Naive thymus-derived CD4-positive, alpha-beta T cell (primary cell): ENCODE results near the gene CETP. TPM values are rescaled to one million over a fixed set of nuclear protein-coding genes. Genes with fewer than 3 reads are reported as not detected.

Experiments used
- ATAC-seq: fragments of 150-1000 bp; cut with Tn5 transposase; 2 replicates; pipeline ENCODE4 v1.10.0; 2021; ENCODE audit warnings: mild to moderate bottlenecking, moderate library complexity
- CTCF ChIA-PET: fragments of 350-600 bp; sonication (Branson Sonifier 250); formaldehyde crosslinking; loops from one replicate; lab custom pipeline; 2021; ENCODE audit warnings: antibody characterized with exemption; lab: Charles Lee
- POLR2A ChIA-PET: fragments of 350-600 bp; sonication (Branson Sonifier 250); formaldehyde crosslinking; loops from one replicate; lab custom pipeline; 2021; ENCODE audit warnings: antibody characterized with exemption, inconsistent platforms; lab: Charles Lee
- DNase-seq, 9 donors: peaks; one replicate each; pipeline versions ENCODE4 v3.0.0 to v3.0.0-alpha.2; 2020 to 2022; ENCODE audit warnings: mixed read lengths in 1 of 9
- H3K27ac ChIP-seq: one replicate; pipeline ENCODE4 v1.7.0; 2013; ENCODE audit warnings: mild to moderate bottlenecking, low read depth, low read length, moderate library complexity
- H3K27me3 ChIP-seq, 2 donors: one replicate each; pipeline ENCODE4 v1.7.0; 2013; ENCODE audit warnings: low read length in 2 of 2, mild to moderate bottlenecking in 2 of 2, moderate library complexity in 2 of 2; ENCODE audit not compliant: control insufficient read depth in 2 of 2, insufficient read depth in 2 of 2
- H3K36me3 ChIP-seq, 3 experiments: 1 replicate in 2 of 3; 2 replicates in 1 of 3; pipeline ENCODE4 v1.7.0; 2013; ENCODE audit warnings: low read length in 3 of 3, mild to moderate bottlenecking in 3 of 3, moderate library complexity in 1 of 3; ENCODE audit not compliant: insufficient read depth in 3 of 3, control insufficient read depth in 2 of 3
- H3K4me1 ChIP-seq, 2 donors: one replicate each; pipeline ENCODE4 v1.7.0; 2013; ENCODE audit warnings: low read length in 2 of 2, mild to moderate bottlenecking in 2 of 2, moderate library complexity in 1 of 2; ENCODE audit not compliant: control insufficient read depth in 2 of 2, insufficient read depth in 2 of 2
- H3K4me3 ChIP-seq: 2 replicates; pipeline ENCODE4 v1.7.0; 2013; ENCODE audit warnings: mild to moderate bottlenecking, low read length
- H3K9me3 ChIP-seq, 3 experiments: 1 replicate in 2 of 3; 2 replicates in 1 of 3; pipeline ENCODE4 v1.7.0; 2013; ENCODE audit warnings: low read length in 3 of 3; ENCODE audit not compliant: control insufficient read depth in 2 of 3
- H3K27ac Mint-ChIP-seq, 9 donors: one replicate each; pipeline ENCODE4 v1.8.0; 2020 to 2022; ENCODE audit warnings: mixed read lengths in 9 of 9, mild to moderate bottlenecking in 8 of 9, moderate library complexity in 5 of 9, inconsistent platforms in 2 of 9
- H3K27me3 Mint-ChIP-seq, 5 donors: one replicate each; pipeline ENCODE4 v1.8.0; 2021 to 2022; ENCODE audit warnings: mixed read lengths in 5 of 5, mild to moderate bottlenecking in 1 of 5
- H3K36me3 Mint-ChIP-seq, 5 donors: one replicate each; pipeline ENCODE4 v1.8.0; 2020 to 2022; ENCODE audit warnings: mixed read lengths in 5 of 5, mild to moderate bottlenecking in 3 of 5, inconsistent platforms in 1 of 5
- H3K4me1 Mint-ChIP-seq, 7 donors: one replicate each; pipeline ENCODE4 v1.8.0; 2020 to 2022; ENCODE audit warnings: mixed read lengths in 7 of 7, mild to moderate bottlenecking in 3 of 7, inconsistent platforms in 1 of 7
- H3K4me3 Mint-ChIP-seq, 10 donors: one replicate each; pipeline ENCODE4 v1.8.0; 2020 to 2022; ENCODE audit warnings: mild to moderate bottlenecking in 10 of 10, mixed read lengths in 10 of 10, moderate library complexity in 6 of 10, inconsistent platforms in 2 of 10
- H3K9me3 Mint-ChIP-seq, 11 donors: one replicate each; pipeline ENCODE4 v1.8.0; 2020 to 2022; ENCODE audit warnings: mixed read lengths in 11 of 11, mild to moderate bottlenecking in 4 of 11, inconsistent platforms in 1 of 11, moderate library complexity in 1 of 11
- intact Hi-C, 2 donors: fragments of 100-400 bp; cut with micrococcal nuclease; formaldehyde crosslinking; loops; one replicate each; pipeline ENCODE4 v1.15.1; 2023
- polyA plus RNA-seq, 2 donors: library from polyadenylated mRNA; unstranded; fragments of 300-500 nt; fragmentation: Illumina TruSeq; gene quantifications; one replicate each; pipeline ENCODE4 v1.2.3, GENCODE V29; 2021
- total RNA-seq, 6 experiments: library from RNA in 5 of 6; stranded (reverse) in 5 of 6; gene quantifications; 1 replicate in 5 of 6; 2 replicates in 1 of 6; pipeline ENCODE4 v1.2.3 and lab custom pipeline; 2021 to 2026

The CETP gene
- total and polyA plus RNA-seq, 7 experiments from 2014 or later: 0.17 to 0.25 TPM; not detected in 5

DNA sequence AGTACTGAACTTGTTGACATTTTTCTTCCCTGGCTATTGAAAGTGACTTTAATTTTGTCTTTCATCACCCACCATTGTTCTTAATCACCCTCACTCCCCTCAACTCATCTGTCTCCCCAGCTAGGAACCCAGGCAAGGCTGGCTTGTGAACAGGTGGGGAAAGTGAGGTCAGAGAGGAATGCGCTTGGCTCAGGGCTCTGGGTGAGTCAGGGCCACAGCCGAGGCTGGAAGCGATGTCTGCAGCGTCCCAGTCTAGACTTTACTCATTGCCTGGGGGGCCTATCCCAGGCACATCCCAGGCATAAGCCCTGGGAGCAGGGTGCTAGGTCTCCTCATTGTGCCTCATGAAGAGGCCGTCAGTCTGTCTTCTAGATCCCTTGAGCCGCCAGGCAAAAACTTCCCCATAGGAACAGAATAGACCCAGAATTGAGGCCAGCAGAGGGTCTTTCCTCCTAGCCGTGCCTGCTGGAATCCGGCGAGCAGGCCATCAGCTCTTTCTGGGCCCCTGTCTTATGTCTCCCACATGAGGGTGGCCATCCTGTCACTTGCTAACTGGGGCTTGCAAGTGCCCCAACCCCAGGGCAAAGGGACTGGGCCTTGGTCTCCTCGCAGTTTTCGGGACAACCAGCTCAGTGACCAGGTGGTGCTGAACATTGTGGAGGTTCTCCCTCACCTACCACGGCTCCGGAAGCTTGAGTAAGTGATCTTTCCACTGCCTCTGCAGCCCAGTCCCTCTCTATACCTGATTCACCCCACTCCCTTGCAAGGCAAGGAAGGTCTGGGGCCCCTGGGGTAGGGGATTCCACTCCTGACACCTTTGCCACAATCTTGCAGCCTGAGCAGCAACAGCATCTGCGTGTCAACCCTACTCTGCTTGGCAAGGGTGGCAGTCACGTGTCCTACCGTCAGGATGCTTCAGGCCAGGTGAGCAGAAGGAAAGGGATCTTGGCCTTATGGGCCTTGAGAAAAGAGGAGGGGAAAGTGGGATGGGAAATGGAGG, 67.7 kb downstream of the CETP start:
- H3K4me3 ChIP-seq: no peak overlapping the region
- no peak for DNase-seq
- no peaks in the 10 kb centered on the region for H3K27me3 ChIP-seq
- intact Hi-C loops: no loop called here
- peak overlapping the region; percentile 26 for H3K27ac ChIP-seq
- Mint-ChIP-seq H3K4me1 (peaks cover 53 to 92% (median 77%) of the 10 kb centered on the region in 7 donors), H3K27ac (peak overlapping the region in 7 of 9 donors; percentile 27 to 94 (median 81)), H3K27me3 (no peaks in the 10 kb centered on the region), H3K4me3 (peak overlapping the region in 1 of 10 donors; percentile 5), H3K36me3 (peaks cover 18 to 71% (median 39%) of the 10 kb centered on the region in 5 donors), H3K9me3 (peaks cover 0 to 2% (median 0%) of the 10 kb centered on the region in 11 donors)
- ATAC-seq: peak; percentile 46
- H3K4me1 ChIP-seq: peaks cover 62% of the 10 kb centered on the region in 2 donors
- H3K9me3 ChIP-seq: no peaks in the 10 kb centered on the region
- H3K36me3 ChIP-seq: peaks cover 18 to 86% (median 36%) of the 10 kb centered on the region in 3 experiments
- POLR2A ChIA-PET: interaction anchor here (0.6 to 12.5 kb wide), 6 partner anchors 9 to 483 kb away, joined by 3 to 172 read pairs (median 3); no protein-coding TSS in a partner anchor
- CTCF ChIA-PET: interaction anchor here (1.1 to 4.5 kb wide), 2 partner anchors 10 to 67 kb away, joined by 4 to 28 read pairs; no protein-coding TSS in a partner anchor

DNA sequence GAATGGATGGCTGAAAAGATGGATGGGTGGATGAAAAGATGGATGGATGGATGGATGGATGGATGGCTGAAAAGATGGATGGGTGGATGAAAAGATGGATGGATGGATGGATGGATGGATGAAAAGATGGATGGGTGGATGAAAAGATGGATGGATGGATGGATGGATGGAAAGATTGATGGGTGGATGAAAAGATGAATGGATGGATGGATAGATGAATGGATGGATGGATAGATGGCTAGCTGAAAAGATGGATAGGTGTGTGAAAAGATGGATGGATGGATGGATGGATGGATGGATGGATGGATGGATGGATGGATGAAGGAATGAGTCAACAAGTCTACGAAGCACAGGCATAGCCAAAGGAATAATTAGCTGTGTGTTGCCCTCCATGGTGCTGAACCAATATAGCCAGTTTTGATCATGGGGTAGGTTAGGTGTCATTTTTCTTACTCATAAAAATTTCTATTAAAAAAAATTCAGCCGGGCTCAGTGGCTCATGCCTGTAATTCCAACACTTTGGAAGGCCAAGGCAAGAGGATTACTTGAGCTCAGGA, 68.7 kb downstream of the CETP start:
- peak overlapping the region in 1 of 10 donors; percentile 32 for H3K4me3 Mint-ChIP-seq
- CTCF ChIA-PET: interaction anchor here (0.8 to 1.1 kb wide), 2 partner anchors 22 to 68 kb away, joined by 4 to 5 read pairs; no protein-coding TSS in a partner anchor

DNA sequence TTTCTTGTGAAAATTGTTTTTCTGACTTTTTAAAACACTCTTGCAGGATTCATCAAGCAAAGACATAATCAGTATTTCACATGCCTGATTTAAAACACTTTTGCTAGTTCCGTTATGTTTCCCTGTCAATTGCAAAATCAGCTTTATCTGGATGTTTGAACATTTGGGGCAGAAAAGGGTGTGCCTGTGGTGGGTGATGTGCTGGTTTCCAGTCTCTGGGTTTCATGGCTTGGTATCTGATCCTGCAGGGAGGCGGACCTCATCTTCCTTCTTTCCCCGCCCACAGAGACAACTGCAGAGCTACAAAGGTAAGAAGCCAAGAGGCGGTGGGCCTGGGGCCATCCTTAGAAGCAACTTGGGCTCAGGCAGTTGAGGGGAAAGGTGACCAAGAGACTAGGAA, 69.4 kb downstream of the CETP start:
- Mint-ChIP-seq H3K4me1 (peaks cover 54 to 91% (median 76%) of the 10 kb centered on the region in 7 donors), H3K27ac (peak overlapping the region; percentile 11 to 81 (median 73)), H3K9me3 (peaks cover 0 to 2% (median 0%) of the 10 kb centered on the region in 11 donors), H3K36me3 (peaks cover 27 to 77% (median 47%) of the 10 kb centered on the region in 5 donors), H3K27me3 (no peaks in the 10 kb centered on the region), H3K4me3 (no peak overlapping the region)
- Histone ChIP-seq H3K9me3 (no peaks in the 10 kb centered on the region), H3K27ac (no peak overlapping the region), H3K4me1 (peaks cover 64 to 72% of the 10 kb centered on the region in 2 donors), H3K4me3 (no peak overlapping the region), H3K36me3 (peaks cover 31 to 90% (median 48%) of the 10 kb centered on the region in 3 experiments), H3K27me3 (no peaks in the 10 kb centered on the region)
- ATAC-seq: no peak
- DNase-seq: no peak
- intact Hi-C loops: no loop called here
- CTCF ChIA-PET: interaction anchor here (0.8 to 1.1 kb wide), 2 partner anchors 22 to 69 kb away, joined by 4 to 5 read pairs; no protein-coding TSS in a partner anchor
- POLR2A ChIA-PET: interaction anchor here (0.7 to 12.5 kb wide), 5 partner anchors 8 to 43 kb away, joined by 3 to 172 read pairs (median 6); no protein-coding TSS in a partner anchor

More for the DNA sequence above, 68.7 kb downstream of the CETP start:
- Mint-ChIP-seq H3K4me1 (peaks cover 53 to 91% (median 75%) of the 10 kb centered on the region in 7 donors), H3K27me3 (no peaks in the 10 kb centered on the region), H3K27ac (peak overlapping the region in 8 of 9 donors; percentile 49 to 90 (median 80)), H3K9me3 (peaks cover 0 to 2% (median 0%) of the 10 kb centered on the region in 11 donors), H3K36me3 (peaks cover 22 to 77% (median 41%) of the 10 kb centered on the region in 5 donors)
- Histone ChIP-seq H3K4me1 (peaks cover 64% of the 10 kb centered on the region in 2 donors), H3K36me3 (peaks cover 27 to 90% (median 43%) of the 10 kb centered on the region in 3 experiments), H3K27ac (no peak overlapping the region), H3K9me3 (no peaks in the 10 kb centered on the region), H3K27me3 (no peaks in the 10 kb centered on the region), H3K4me3 (no peak overlapping the region)
- intact Hi-C loops: no loop called here
- ATAC-seq (no peak), DNase-seq (no peak)
- POLR2A ChIA-PET: interaction anchor here (1.3 to 12.5 kb wide), 4 partner anchors 8 to 43 kb away, joined by 3 to 172 read pairs (median 4); no protein-coding TSS in a partner anchor

GRCh38 chr16:57032346-57032745, 70.6 kb downstream of the CETP start:
- Histone ChIP-seq H3K27ac (no peak overlapping the region), H3K4me3 (no peak overlapping the region), H3K4me1 (peaks cover 64 to 75% of the 10 kb centered on the region in 2 donors), H3K27me3 (no peaks in the 10 kb centered on the region), H3K36me3 (peaks cover 34 to 91% (median 51%) of the 10 kb centered on the region in 3 experiments), H3K9me3 (no peaks in the 10 kb centered on the region)
- peaks cover 51 to 91% (median 76%) of the 10 kb centered on the region in 7 donors for H3K4me1 Mint-ChIP-seq
- intact Hi-C loops: no loop called here
- H3K27me3 Mint-ChIP-seq: no peaks in the 10 kb centered on the region
- no peak overlapping the region for H3K4me3 Mint-ChIP-seq
- DNase-seq (no peak), ATAC-seq (no peak)
- ChIA-PET POLR2A (interaction anchor here (0.7 to 3.2 kb wide), 9 partner anchors 9 to 63 kb away, joined by 3 to 32 read pairs (median 4); partner anchors contain the start of gene NLRC5), CTCF (interaction anchor here (0.6 to 1.6 kb wide), 4 partner anchors 8 to 48 kb away, joined by 3 to 5 read pairs (median 4); no protein-coding TSS in a partner anchor)
- peaks cover 27 to 71% (median 46%) of the 10 kb centered on the region in 5 donors for H3K36me3 Mint-ChIP-seq
- peaks cover 0 to 2% (median 0%) of the 10 kb centered on the region in 11 donors for H3K9me3 Mint-ChIP-seq
- H3K27ac Mint-ChIP-seq: peak overlapping the region in 6 of 9 donors; percentile 76 to 97 (median 88)

- no peak for ATAC-seq
- Mint-ChIP-seq H3K4me1 (peaks cover 51 to 91% (median 76%) of the 10 kb centered on the region in 7 donors), H3K4me3 (no peak overlapping the region), H3K36me3 (peaks cover 27 to 71% (median 49%) of the 10 kb centered on the region in 5 donors), H3K27ac (peak overlapping the region in 7 of 9 donors; percentile 71 to 97 (median 89)), H3K27me3 (no peaks in the 10 kb centered on the region), H3K9me3 (peaks cover 0 to 2% (median 0%) of the 10 kb centered on the region in 11 donors)
- no peaks in the 10 kb centered on the region for H3K9me3 ChIP-seq
- no peaks in the 10 kb centered on the region for H3K27me3 ChIP-seq
- H3K36me3 ChIP-seq: peaks cover 38 to 96% (median 52%) of the 10 kb centered on the region in 3 experiments
- H3K27ac ChIP-seq: peak overlapping the region; percentile 33
- ChIA-PET CTCF (interaction anchor here (0.6 to 1.6 kb wide), 5 partner anchors 9 to 350 kb away, joined by 3 to 5 read pairs (median 3); no protein-coding TSS in a partner anchor), POLR2A (interaction anchor here (0.7 to 3.2 kb wide), 12 partner anchors 9 to 100 kb away, joined by 3 to 32 read pairs (median 4); partner anchors contain the start of gene NLRC5)
- DNase-seq: no peak
- intact Hi-C loops: loop anchor here in 1 of 2 donors (1.0 kb wide), 1 partner anchor 8 kb away; no protein-coding TSS in a partner anchor
- no peak overlapping the region for H3K4me3 ChIP-seq
- peaks cover 64 to 75% of the 10 kb centered on the region in 2 donors for H3K4me1 ChIP-seq
These were observed 71.2 kb downstream of the CETP start for GRCh38 chr16:57032931-57033330.
